Endothelial cell of umbilical vein (primary cell): ENCODE results near the gene ANKK1. TPM values are rescaled to one million over a fixed set of nuclear protein-coding genes. Genes with fewer than 3 reads are reported as not detected.

Experiments used
- BruUV-seq: library from RNA; stranded (reverse); fragments of 400-500 nt; replicated peaks from 2 replicates; lab custom pipeline; 2021; lab: Mats Ljungman, UMichigan
- CTCF ChIA-PET: fragments of 300-600, 350-600 bp; sonication (Branson Sonifier 250); formaldehyde crosslinking; loops from one replicate; lab custom pipeline; 2021; ENCODE audit warnings: antibody characterized with exemption, inconsistent platforms; lab: Charles Lee
- POLR2A ChIA-PET: fragments of 300-600, 350-600 bp; sonication (Branson Sonifier 250); formaldehyde crosslinking; loops from one replicate; lab custom pipeline; 2021; ENCODE audit warnings: antibody characterized with exemption, inconsistent platforms; lab: Charles Lee
- DNase-seq: peaks from one replicate; pipeline ENCODE4 v3.0.0-alpha.2; 2011; ENCODE audit warnings: low read depth, low spot score
- FAIRE-seq: peaks from 2 replicates; lab custom pipeline; 2011; peaks lifted over from hg19 to GRCh38; lab: Jason Lieb, UNC
- H2AFZ ChIP-seq: 2 replicates; pipeline ENCODE4 v1.6.0; 2012; ENCODE audit warnings: low read depth, low read length, control low read depth, inconsistent platforms
- H3K27ac ChIP-seq: 2 replicates; pipeline ENCODE4 v1.5.1; 2011; ENCODE audit warnings: low read depth, mild to moderate bottlenecking, control low read depth, low read length, moderate library complexity; ENCODE audit not compliant: insufficient read depth
- H3K27me3 ChIP-seq, 2 experiments: 2 replicates each; pipeline versions ENCODE4 v1.6.0 to v1.6.1; 2011; ENCODE audit warnings: low read length in 2 of 2, mixed read lengths in 1 of 2; ENCODE audit not compliant: control insufficient read depth in 2 of 2, insufficient read depth in 2 of 2
- H3K36me3 ChIP-seq, 2 experiments: 2 replicates in 1 of 2; 3 replicates in 1 of 2; pipeline ENCODE4 v1.5.1; 2011; ENCODE audit warnings: low read length in 2 of 2, mild to moderate bottlenecking in 1 of 2, moderate library complexity in 1 of 2; ENCODE audit not compliant: control insufficient read depth in 2 of 2, insufficient read depth in 2 of 2; ENCODE audit errors: extremely low read depth in 1 of 2
- H3K4me1 ChIP-seq: 3 replicates; pipeline ENCODE4 v1.5.1; 2011; ENCODE audit warnings: mild to moderate bottlenecking, low read length; ENCODE audit not compliant: control insufficient read depth, insufficient read depth; ENCODE audit errors: extremely low read depth
- H3K4me2 ChIP-seq: 2 replicates; pipeline ENCODE4 v1.6.1; 2011; ENCODE audit warnings: low read length, control low read depth, mixed read lengths; ENCODE audit not compliant: insufficient read depth
- H3K4me3 ChIP-seq, 3 experiments: fragments of 200-600 bp in 1 of 3; sonication (generic), shearing (Covaris generic) in 1 of 3; replicated peaks in 1 of 3; 2 replicates each; pipeline ENCODE4 v1.5.1; 2011 to 2016; ENCODE audit warnings: control low read depth in 3 of 3, low read length in 3 of 3, mild to moderate bottlenecking in 2 of 3, inconsistent platforms in 1 of 3, low read depth in 1 of 3, moderate library complexity in 1 of 3; ENCODE audit not compliant: insufficient read depth in 1 of 3
- H3K79me2 ChIP-seq: 2 replicates; pipeline ENCODE4 v1.6.0; 2012; ENCODE audit warnings: low read length, inconsistent platforms; ENCODE audit not compliant: control insufficient read depth, insufficient read depth
- H3K9ac ChIP-seq: replicated peaks from 2 replicates; pipeline ENCODE3; 2011; ENCODE audit warnings: low read length, control low read depth; ENCODE audit not compliant: insufficient read depth; ENCODE audit errors: extremely low read depth
- H3K9me1 ChIP-seq: replicated peaks from 3 replicates; pipeline ENCODE4 v1.6.0; 2011; ENCODE audit warnings: mild to moderate bottlenecking, low read length; ENCODE audit not compliant: control insufficient read depth, insufficient read depth; ENCODE audit errors: extremely low read depth
- H3K9me3 ChIP-seq: replicated peaks from 2 replicates; pipeline ENCODE4 v1.5.1; 2012; ENCODE audit warnings: low read length, inconsistent platforms; ENCODE audit not compliant: control insufficient read depth, insufficient read depth
- H4K20me1 ChIP-seq: replicated peaks from 2 replicates; pipeline ENCODE3; 2011; ENCODE audit warnings: mild to moderate bottlenecking, low read length; ENCODE audit not compliant: control insufficient read depth, insufficient read depth; ENCODE audit errors: extremely low read depth
- CTCF ChIP-seq, 2 donors: IDR thresholded peaks; 1 replicate in 1 of 2; 2 replicates in 1 of 2; pipeline ENCODE4 v1.5.1; 2011; ENCODE audit warnings: low read length in 2 of 2, mild to moderate bottlenecking in 2 of 2, moderate library complexity in 2 of 2, control low read depth in 1 of 2, inconsistent platforms in 1 of 2, low read depth in 1 of 2; ENCODE audit not compliant: insufficient read depth in 1 of 2; ENCODE audit errors: extremely low read depth in 1 of 2
- EZH2 ChIP-seq: IDR thresholded peaks from 2 replicates; pipeline ENCODE4 v1.6.1; 2012; ENCODE audit warnings: borderline replicate concordance, low read depth, mild to moderate bottlenecking, moderate library complexity, low read length, inconsistent platforms; ENCODE audit not compliant: severe bottlenecking
- FOS ChIP-seq: IDR thresholded peaks from 2 replicates; pipeline ENCODE4 v1.6.1; 2011; ENCODE audit warnings: mild to moderate bottlenecking, low read length, moderate library complexity, borderline replicate concordance; ENCODE audit not compliant: insufficient read depth
- GATA2 ChIP-seq: IDR thresholded peaks from 2 replicates; pipeline ENCODE4 v1.7.0; 2011; ENCODE audit warnings: low read depth, mild to moderate bottlenecking, moderate library complexity, mixed read lengths, low read length; ENCODE audit not compliant: insufficient read length, insufficient read depth
- JUN ChIP-seq: IDR thresholded peaks from 2 replicates; pipeline ENCODE4 v1.6.1; 2011; ENCODE audit warnings: borderline replicate concordance, low read depth; ENCODE audit not compliant: insufficient read length, insufficient read depth
- MAX ChIP-seq: IDR thresholded peaks from 2 replicates; pipeline ENCODE4 v1.6.1; 2011; ENCODE audit not compliant: insufficient read depth, insufficient read length
- MYC ChIP-seq: IDR thresholded peaks from one replicate; pipeline ENCODE4 v1.6.1; 2011; ENCODE audit warnings: mild to moderate bottlenecking, low read depth, low read length
- POLR2A ChIP-seq: IDR thresholded peaks from 2 replicates; pipeline ENCODE4 v1.6.1; 2012; ENCODE audit warnings: low read depth, mild to moderate bottlenecking, control low read depth, low read length
- POLR2AphosphoS5 ChIP-seq: IDR thresholded peaks from 2 replicates; pipeline ENCODE4 v1.6.1; 2012; ENCODE audit warnings: low read depth, mild to moderate bottlenecking, control low read depth, low read length, moderate library complexity; ENCODE audit not compliant: insufficient read depth
- dilution Hi-C: fragments of 300-500 bp; cut with MboI; formaldehyde crosslinking; loops from one replicate; pipeline ENCODE4 v1.15.0; 2019; ENCODE audit warnings: low sequenced_read_pairs; ENCODE audit not compliant: extremely low pct_ligation_motif_present
- intact Hi-C: fragments of 100-400 bp; cut with micrococcal nuclease; formaldehyde crosslinking; loops from one replicate; pipeline ENCODE4 v1.10.0; 2022
- polyA plus RNA-seq, 4 experiments: library from polyadenylated mRNA; depleted of rRNA in 3 of 4; stranded (reverse) in 3 of 4; unstranded in 1 of 4; fragments of >200 nt; gene quantifications; 2 replicates each; pipeline versions ENCODE4 v1.2.1 to v1.2.3, GENCODE V29; 2011 to 2012; ENCODE audit warnings: missing spikeins in 1 of 4
- total RNA-seq: library from RNA; stranded (reverse); gene quantifications from 2 replicates; pipeline ENCODE4 v1.2.3, GENCODE V29; 2021

The ANKK1 gene
- total and polyA plus RNA-seq, 2 donors (not counting 3 experiments of a cell fraction or from before 2014, with no cell fraction given), result not detected

GRCh38 chr11:113415343-113415742 is 27.8 kb downstream of the ANKK1 start:
- Histone ChIP-seq H3K27ac (no peak overlapping the region), H3K27me3 (no peaks in the 10 kb centered on the region), H3K9me1 (no peaks in the 10 kb centered on the region), H3K9me3 (no peaks in the 10 kb centered on the region), H3K4me2 (no peak overlapping the region), H2AFZ (no peak overlapping the region), H3K4me3 (no peak overlapping the region), H4K20me1 (no peaks in the 10 kb centered on the region), H3K36me3 (no peaks in the 10 kb centered on the region), H3K9ac (no peak overlapping the region), H3K79me2 (no peaks in the 10 kb centered on the region), H3K4me1 (no peaks in the 10 kb centered on the region)
- dilution Hi-C loops (no loop called here), intact Hi-C loops (no loop called here)
- no peak for TF ChIP-seq POLR2A
- TF ChIP-seq CTCF (IDR thresholded peaks at IDR 0.05; ENCODE audit: extremely low read depth in 1 of 2, insufficient read depth in 1 of 2, low read depth in 1 of 2, low read length in 2 of 2), result no peak
- TF ChIP-seq MAX, result no peak
- TF ChIP-seq GATA2, result no peak
- TF ChIP-seq FOS, result no peak
- TF ChIP-seq MYC, result no peak
- TF ChIP-seq EZH2, result no peak
- no peak for TF ChIP-seq JUN
- no peak for TF ChIP-seq POLR2AphosphoS5
- CTCF ChIA-PET, result no interaction called here
- no TSS peak for BruUV-seq
- DNase-seq (no peak), FAIRE-seq (no peak)
- POLR2A ChIA-PET, result no interaction called here
